Activated B cell treated with CpG ODN at 0.5 μM for 24 hours (primary cell): ENCODE results near the gene RELB. TPM values are rescaled to one million over a fixed set of nuclear protein-coding genes. Genes with fewer than 3 reads are reported as not detected.

ENCODE experiments used
- ATAC-seq: fragments of 200-7000 bp; cut with Tn5 transposase; one replicate; pipeline ENCODE4 v1.10.0; 2021; ENCODE audit warnings: low read depth, mild to moderate bottlenecking, moderate library complexity
- CTCF ChIA-PET: fragments of 350-600 bp; sonication (Branson Sonifier 250); formaldehyde crosslinking; loops from one replicate; lab custom pipeline; 2021; ENCODE audit warnings: antibody characterized with exemption; lab: Charles Lee
- POLR2A ChIA-PET: fragments of 350-600 bp; sonication (Branson Sonifier 250); formaldehyde crosslinking; loops from one replicate; lab custom pipeline; 2021; ENCODE audit warnings: antibody characterized with exemption; lab: Charles Lee
- DNase-seq: peaks from one replicate; pipeline ENCODE4 v3.0.0; 2022
- H3K27ac Mint-ChIP-seq: one replicate; pipeline ENCODE4 v1.8.0; 2020; ENCODE audit warnings: mixed read lengths
- H3K27me3 Mint-ChIP-seq: one replicate; pipeline ENCODE4 v1.8.0; 2021; ENCODE audit warnings: mixed read lengths
- H3K36me3 Mint-ChIP-seq: one replicate; pipeline ENCODE4 v1.8.0; 2021; ENCODE audit warnings: low read depth, mixed read lengths
- H3K4me1 Mint-ChIP-seq: one replicate; pipeline ENCODE4 v1.8.0; 2021; ENCODE audit warnings: mixed read lengths
- H3K4me3 Mint-ChIP-seq: one replicate; pipeline ENCODE4 v1.8.0; 2020; ENCODE audit warnings: mild to moderate bottlenecking, mixed read lengths
- H3K9me3 Mint-ChIP-seq: one replicate; pipeline ENCODE4 v1.8.0; 2020; ENCODE audit warnings: mixed read lengths
- intact Hi-C: fragments of 100-400 bp; cut with micrococcal nuclease; formaldehyde crosslinking; loops from one replicate; pipeline ENCODE4 v1.15.1; 2024
- total RNA-seq: library from RNA; stranded (reverse); gene quantifications from 2 replicates; pipeline ENCODE4 v1.2.3, GENCODE V29; 2022
- TF ChIP-seq, protein P1 (sequence below): fragments of 200-600 bp; IDR thresholded peaks from one replicate; pipeline ENCODE4 v1.8.0; 2022; ENCODE audit warnings: antibody characterized with exemption, mild to moderate bottlenecking

The RELB gene
- total RNA-seq, 1 donor from 2014 or later: 135 TPM

DNA sequence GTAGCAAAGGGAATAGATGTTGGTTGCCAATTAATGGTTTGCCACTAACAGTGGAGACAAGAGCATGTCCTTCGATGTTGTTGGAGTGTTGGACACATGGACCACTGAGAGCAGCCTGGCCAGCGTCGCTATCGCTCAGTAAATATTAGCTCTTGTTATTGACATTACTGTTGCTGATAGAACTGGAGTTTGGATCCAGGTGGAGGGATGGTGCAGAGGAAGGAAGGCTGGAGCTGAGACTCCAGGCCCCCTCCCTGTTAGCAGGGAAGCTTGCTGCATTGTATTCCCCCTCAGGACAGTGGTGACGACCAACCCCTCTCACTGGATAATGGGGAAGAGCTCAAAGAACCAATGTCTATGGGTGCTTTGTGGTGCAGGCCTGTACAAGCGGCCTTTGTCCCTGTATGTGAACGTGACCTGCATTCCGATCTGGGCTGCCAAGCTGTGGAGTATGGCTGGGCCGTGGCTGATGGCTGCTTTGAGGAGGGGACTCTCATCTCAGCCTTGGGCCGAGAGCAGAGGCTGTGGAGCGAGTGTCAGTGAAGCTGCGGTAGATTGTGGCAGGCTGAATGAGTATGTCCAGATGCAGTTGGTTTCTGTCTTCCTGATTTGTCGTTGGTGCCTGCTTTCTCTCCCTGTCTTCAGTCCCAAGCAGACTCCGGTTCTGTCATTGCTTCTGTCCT lies 44.5 kb downstream of the RELB start:
- ChIA-PET CTCF (interaction anchor here (1.3 to 3.1 kb wide), 2 partner anchors 13 to 56 kb away, joined by 3 to 11 read pairs; no protein-coding TSS in a partner anchor), POLR2A (interaction anchor here (0.6 to 1.4 kb wide), 7 partner anchors 14 to 542 kb away, joined by 3 to 6 read pairs (median 4); no protein-coding TSS in a partner anchor)
- Mint-ChIP-seq H3K36me3 (peaks cover 63% of the 10 kb centered on the region), H3K27me3 (no peaks in the 10 kb centered on the region), H3K27ac (peak overlapping the region; percentile 91), H3K4me1 (peaks cover 77% of the 10 kb centered on the region), H3K9me3 (no peaks in the 10 kb centered on the region), H3K4me3 (no peak overlapping the region)
- ATAC-seq (no peak), DNase-seq (no peak)
- intact Hi-C loops: no loop called here
- TF ChIP-seq, protein P1, sequence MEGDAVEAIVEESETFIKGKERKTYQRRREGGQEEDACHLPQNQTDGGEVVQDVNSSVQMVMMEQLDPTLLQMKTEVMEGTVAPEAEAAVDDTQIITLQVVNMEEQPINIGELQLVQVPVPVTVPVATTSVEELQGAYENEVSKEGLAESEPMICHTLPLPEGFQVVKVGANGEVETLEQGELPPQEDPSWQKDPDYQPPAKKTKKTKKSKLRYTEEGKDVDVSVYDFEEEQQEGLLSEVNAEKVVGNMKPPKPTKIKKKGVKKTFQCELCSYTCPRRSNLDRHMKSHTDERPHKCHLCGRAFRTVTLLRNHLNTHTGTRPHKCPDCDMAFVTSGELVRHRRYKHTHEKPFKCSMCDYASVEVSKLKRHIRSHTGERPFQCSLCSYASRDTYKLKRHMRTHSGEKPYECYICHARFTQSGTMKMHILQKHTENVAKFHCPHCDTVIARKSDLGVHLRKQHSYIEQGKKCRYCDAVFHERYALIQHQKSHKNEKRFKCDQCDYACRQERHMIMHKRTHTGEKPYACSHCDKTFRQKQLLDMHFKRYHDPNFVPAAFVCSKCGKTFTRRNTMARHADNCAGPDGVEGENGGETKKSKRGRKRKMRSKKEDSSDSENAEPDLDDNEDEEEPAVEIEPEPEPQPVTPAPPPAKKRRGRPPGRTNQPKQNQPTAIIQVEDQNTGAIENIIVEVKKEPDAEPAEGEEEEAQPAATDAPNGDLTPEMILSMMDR: no peak

DNA sequence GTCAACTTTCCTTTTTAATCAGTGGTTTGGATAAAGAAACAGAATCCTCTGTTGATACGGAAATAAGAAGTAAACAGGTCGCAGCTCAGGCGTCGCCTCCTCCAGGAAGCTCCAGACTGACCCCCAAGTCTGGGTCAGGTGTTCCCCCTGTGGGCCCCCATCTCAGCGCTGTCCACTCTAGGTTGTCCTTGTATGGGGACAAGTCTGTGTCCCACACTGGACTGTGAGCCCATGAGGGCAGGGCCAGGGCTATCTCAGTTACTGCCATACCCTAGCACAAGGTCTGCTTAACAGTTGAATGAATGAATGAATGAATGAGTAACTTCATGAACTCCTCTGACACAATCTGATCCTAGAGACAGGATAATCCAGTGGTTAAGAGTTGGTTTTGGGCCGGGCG lies 45.1 kb downstream of the RELB start:
- peak overlapping the region; percentile 91 for H3K27ac Mint-ChIP-seq
- DNase-seq: no peak
- no peak overlapping the region for H3K4me3 Mint-ChIP-seq
- intact Hi-C loops: no loop called here
- peaks cover 77% of the 10 kb centered on the region for H3K4me1 Mint-ChIP-seq
- ChIA-PET POLR2A (interaction anchor here (0.6 to 1.6 kb wide), 7 partner anchors 10 to 541 kb away, joined by 3 to 7 read pairs (median 5); no protein-coding TSS in a partner anchor), CTCF (interaction anchor here (1.3 to 3.1 kb wide), 2 partner anchors 13 to 57 kb away, joined by 3 to 11 read pairs; no protein-coding TSS in a partner anchor)
- ATAC-seq: no peak
- H3K9me3 Mint-ChIP-seq: no peaks in the 10 kb centered on the region
- TF ChIP-seq, protein P1: no peak
- H3K27me3 Mint-ChIP-seq: no peaks in the 10 kb centered on the region
- peaks cover 59% of the 10 kb centered on the region for H3K36me3 Mint-ChIP-seq

DNA sequence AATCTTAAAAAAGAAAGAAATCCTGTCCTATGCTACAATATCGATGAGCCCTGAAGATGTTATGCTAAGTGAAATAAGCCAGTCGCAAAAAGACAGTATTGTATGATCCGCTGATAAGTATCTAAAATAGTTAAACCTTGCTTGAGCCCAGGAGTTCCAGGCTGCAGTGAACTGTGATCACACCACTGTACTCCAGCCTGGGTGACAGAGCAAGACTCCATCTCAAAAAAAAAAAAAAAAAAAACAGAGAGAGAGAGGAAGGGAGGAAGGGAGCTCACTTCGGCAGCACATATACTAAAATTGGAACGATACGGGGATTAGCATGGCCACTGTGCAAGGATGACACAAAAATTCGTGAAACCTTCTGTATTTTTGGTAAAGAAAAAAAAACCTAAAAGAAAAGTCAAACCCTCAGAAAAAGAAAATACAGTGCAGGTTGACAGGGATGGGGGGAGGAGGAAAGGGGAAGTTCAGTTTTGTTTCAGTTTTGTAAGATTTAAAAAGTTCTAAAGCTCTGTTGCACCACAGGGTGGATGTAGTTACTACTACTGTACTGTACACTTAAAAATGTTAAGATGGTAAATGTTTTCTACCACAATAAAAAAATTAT lies 46.0 kb downstream of the RELB start:
- CTCF ChIA-PET: interaction anchor here (0.7 to 3.1 kb wide), 4 partner anchors 10 to 58 kb away, joined by 3 to 11 read pairs (median 4); no protein-coding TSS in a partner anchor
- peaks cover 78% of the 10 kb centered on the region for H3K4me1 Mint-ChIP-seq
- peak; percentile 73 for ATAC-seq

DNA sequence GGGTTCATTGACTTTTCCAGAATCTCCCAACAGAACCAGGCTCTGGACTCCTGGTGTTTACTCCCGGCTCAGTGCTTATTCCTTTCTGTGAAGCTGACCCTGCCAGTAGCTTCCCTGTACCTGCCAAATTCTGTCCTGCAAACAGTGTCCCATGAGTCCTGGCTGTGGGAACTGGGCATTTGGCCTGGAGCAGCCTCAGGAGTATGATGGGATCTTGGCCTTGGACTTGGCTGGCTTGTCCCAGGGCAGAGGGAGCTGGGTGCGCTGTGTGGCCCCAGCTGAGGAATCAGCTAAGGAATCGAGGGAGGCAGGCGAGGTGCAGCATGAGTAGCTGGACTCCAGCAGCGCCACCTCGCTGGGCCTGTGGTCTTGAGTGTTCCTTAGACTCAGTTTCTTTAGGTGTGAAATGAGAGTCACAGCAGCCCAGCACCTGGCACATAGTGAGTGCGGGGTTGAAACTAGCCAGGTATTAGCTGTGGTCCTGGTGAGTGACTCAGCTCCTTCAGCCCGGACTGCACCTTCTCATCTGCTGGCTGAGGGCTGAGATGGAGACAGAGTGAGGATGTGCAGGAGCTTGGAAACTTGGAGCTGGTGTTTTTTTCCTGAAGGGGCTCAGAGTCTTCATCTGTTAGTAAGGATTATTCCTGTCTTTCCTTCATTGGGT lies 47.9 kb downstream of the RELB start:
- POLR2A ChIA-PET: interaction anchor here (0.9 to 1.1 kb wide), 2 partner anchors 10 to 47 kb away, joined by 3 to 4 read pairs; no protein-coding TSS in a partner anchor
- DNase-seq (no peak), ATAC-seq (no peak)
- CTCF ChIA-PET: interaction anchor here (0.7 to 2.1 kb wide), 3 partner anchors 11 to 48 kb away, joined by 3 to 7 read pairs (median 4); no protein-coding TSS in a partner anchor
- H3K9me3 Mint-ChIP-seq: no peaks in the 10 kb centered on the region
- peaks cover 90% of the 10 kb centered on the region for H3K4me1 Mint-ChIP-seq
- intact Hi-C loops: no loop called here
- TF ChIP-seq, protein P1: no peak
- H3K27ac Mint-ChIP-seq: peak overlapping the region; percentile 87
- no peaks in the 10 kb centered on the region for H3K27me3 Mint-ChIP-seq
- H3K4me3 Mint-ChIP-seq: no peak overlapping the region
- H3K36me3 Mint-ChIP-seq: peaks cover 53% of the 10 kb centered on the region

More for the DNA sequence above, 46.0 kb downstream of the RELB start:
- no peak for DNase-seq
- H3K9me3 Mint-ChIP-seq: no peaks in the 10 kb centered on the region
- intact Hi-C loops: loop anchor here (1.0 kb wide), 2 partner anchors 8 to 58 kb away; partner anchors contain the start of gene CLASRP
- POLR2A ChIA-PET: interaction anchor here (0.6 to 1.6 kb wide), 12 partner anchors 9 to 420 kb away, joined by 3 to 15 read pairs (median 4); partner anchors contain the start of genes BLOC1S3, CLASRP, CLPTM1 and PPP1R37
- peaks cover 55% of the 10 kb centered on the region for H3K36me3 Mint-ChIP-seq
- H3K27ac Mint-ChIP-seq: peak overlapping the region; percentile 91
- H3K4me3 Mint-ChIP-seq: peak overlapping the region; percentile 83
- no peaks in the 10 kb centered on the region for H3K27me3 Mint-ChIP-seq
- TF ChIP-seq, protein P1: no peak
